HG03045 (cell line): ENCODE results near the gene ZYG11A.

Source experiments
- ATAC-seq: cut with Tn5 transposase; IDR thresholded peaks from one replicate; pipeline ENCODE4 v1.9.1; 2021; ENCODE audit warnings: mild to moderate bottlenecking, moderate library complexity; ENCODE audit not compliant: unreplicated experiment

The ZYG11A gene

GRCh38 chr1:52917156-52917555 lies 74.6 kb downstream of the ZYG11A start:
- no peak for ATAC-seq

GRCh38 chr1:52917581-52917980 lies 75.0 kb downstream of the ZYG11A start:
- ATAC-seq = no peak

DNA sequence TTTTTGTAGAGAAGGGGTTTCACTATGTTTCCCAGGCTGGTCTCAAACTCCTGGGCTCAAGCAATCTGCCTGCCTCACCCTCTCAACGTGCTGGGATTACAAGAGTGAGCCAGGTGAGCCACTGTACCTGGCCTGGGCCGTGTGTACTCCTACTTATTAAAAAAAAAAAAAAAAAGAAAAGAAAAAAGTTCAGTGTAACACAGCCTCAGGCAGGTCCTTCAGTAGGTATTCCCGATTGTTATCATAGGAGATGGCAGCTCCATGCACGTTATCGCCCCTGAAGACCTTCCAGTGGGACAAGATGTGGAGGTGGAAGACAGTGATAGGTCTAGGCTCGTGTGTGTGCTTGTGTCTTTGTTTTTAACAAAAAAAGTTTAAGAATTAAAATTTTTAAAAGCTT lies 75.6 kb downstream of the ZYG11A start:
- ATAC-seq = no peak

DNA sequence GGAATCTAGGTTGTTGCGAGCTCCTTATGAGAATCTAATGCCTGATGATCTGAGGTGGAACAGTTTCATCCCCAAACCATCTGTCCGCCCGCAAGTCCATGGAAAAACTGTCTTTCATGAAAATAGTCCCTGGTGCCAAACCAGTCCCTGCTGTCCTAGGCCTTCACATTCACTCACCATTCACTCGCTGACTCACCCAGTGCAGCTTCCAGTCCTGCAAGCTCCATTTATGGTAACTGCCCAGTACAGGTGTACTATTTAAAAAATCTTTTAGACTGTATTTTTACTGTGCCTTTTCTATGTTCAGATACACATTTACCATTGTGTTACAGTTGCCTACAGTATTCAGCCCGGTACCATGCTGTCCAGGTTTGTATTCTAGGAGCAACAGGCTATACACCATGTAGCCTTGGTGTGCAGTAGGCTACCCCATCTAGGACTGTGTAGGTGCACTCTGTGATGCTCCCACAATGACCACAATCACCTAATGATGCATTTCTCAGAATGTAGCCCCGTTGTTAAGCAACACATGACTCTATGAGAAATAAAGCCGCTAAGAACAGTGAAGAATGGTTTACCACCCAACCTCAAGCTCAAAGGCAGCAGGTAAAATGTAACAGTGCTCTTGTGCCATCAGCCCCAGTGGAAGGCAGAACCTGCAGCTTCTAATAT lies 76.6 kb downstream of the ZYG11A start:
- ATAC-seq = no peak

DNA sequence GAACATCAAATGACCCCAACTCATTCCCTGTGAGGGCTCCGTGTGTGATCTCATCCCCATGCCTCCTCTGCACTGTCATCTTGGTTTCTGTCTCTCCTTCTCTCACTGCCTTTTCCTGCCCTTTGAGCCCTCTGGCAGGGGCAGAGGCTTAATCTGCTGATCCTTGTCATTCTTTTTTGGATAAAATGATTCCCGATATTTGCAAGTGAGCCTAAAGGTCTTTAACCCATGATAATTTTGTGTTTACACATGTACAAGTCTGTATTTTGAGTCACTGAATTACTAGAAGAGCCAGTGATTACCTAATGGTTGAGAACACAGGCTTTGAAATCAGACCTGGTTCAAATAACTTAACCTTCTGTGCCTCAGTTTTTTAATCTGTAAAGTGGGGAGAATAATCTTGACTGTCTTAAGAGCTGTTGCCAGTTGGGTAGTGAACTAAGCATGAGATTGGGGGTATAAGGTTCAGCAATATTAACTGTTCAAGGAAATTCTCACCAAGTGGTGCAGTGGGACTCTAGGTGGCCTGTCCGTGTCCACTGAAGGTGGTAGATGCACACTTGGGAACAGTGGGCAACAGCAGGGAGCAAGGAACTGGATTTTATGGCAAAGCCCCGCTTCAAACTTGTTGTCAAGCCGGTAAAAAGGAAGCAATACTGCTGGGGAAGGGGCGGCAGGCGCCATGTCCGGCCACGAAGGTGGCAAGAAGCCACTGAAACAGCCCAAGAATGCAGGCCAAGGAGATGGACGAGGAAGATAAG lies 77.3 kb downstream of the ZYG11A start:
- no peak for ATAC-seq

GRCh38 chr1:52920791-52921291 lies 78.3 kb downstream of the ZYG11A start:
- no peak for ATAC-seq

GRCh38 chr1:52925571-52926005 lies 83.0 kb downstream of the ZYG11A start:
- no peak for ATAC-seq

GRCh38 chr1:52926864-52927211 lies 84.3 kb downstream of the ZYG11A start:
- no peak for ATAC-seq

GRCh38 chr1:52927212-52928014 lies 84.9 kb downstream of the ZYG11A start, which contains the start of gene SCP2:
Gene SCP2 (plus strand): TSS chr1:52927276. CDS start chr1:52927397, 121 bp downstream.
- ATAC-seq = peak; percentile 74

DNA sequence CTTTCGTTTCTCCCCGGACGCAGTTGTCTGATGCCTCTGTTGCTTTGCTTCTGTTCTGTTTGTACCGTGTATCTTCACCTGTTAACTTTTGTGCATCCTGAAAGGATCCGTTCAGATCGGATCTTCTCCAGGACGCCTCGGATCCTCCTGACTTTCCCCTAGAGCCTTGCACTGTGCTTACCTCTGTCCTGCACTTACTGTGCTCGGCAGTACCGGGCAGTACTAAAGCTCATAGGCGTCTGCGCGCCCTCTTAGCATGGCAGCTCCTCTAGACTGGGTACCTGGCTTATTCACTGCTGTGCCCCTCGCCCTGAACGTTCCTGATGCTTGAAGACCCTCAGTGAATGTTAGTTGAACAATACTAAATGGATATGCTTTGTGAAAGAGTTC lies 85.5 kb downstream of the ZYG11A start:
- no peak for ATAC-seq

DNA sequence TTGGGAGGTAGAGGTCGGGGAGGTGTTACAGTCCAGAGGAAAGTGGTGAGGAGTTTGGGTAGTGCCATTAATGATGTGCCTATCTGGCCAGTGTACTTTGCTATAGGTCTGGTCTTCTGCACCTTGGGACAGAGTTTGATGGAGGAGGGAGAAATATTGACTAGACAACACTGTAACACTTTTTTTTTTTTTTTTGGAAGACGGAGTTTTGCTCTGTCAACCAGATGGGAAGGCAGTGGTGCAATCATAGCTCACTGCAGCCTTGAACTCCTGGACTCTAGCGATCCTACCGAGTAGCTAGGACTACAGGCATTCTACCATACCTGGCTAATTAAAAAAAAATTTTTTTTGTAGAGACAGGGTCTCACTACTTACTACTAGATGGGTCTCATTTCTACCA lies 86.5 kb downstream of the ZYG11A start:
- no peak for ATAC-seq

DNA sequence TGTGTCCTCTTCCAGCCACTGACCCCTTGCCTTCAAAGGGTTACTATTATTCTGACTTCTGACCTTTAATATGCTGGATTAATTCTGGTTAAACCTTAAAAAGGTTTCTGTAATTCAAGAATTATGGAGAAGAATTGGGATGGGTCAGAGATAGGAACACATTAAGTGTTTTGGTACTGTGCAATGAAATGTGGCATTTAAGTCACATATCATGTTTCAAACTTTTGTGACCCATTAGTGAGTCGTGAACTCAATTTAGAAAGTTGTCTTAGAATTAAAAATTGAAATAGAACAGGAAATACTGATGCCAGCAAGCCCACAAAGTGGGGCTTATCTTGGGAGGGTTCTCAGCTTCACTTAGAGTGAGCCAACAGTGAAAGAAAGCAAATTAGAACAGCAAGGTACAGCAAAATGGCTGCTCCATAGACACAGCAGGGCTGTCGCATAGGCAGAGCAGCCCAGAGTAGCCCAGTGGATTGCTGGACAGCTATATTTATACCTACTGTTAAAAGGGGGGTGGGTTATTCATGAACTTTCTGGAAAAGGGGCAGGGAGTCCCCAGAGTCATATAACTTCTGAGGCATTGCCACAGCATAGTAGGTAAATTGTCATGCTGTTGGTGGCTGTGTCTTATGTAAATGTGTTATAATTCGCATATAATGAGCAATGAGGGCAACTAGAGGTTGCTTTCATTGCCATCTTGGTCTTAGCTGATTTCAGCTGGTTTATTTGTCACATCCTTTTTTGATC lies 95.0 kb downstream of the ZYG11A start:
- no peak for ATAC-seq

- no peak for ATAC-seq
Measured at GRCh38 chr1:52938183-52938451, 95.6 kb downstream of the ZYG11A start.

- no peak for ATAC-seq
Measured at GRCh38 chr1:52943876-52944416, 101.4 kb downstream of the ZYG11A start.

DNA sequence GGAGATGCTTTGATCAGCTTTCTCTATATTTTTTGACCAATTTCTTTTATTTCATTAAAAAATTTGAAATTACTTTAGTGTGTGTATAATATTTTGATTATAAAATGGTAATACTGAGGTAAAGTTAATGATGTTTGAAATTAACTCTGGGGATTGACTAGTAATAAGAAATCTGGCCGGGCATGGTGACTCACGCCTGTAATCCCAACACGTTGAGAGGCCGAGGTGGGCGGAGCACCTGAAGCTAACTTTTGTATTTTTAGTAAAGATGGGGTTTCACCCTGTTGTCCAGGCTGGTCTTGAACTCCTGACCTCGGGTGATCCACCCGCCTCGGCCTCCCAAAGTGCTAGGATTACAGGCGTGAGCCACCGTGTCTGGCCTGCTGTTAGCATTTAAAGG lies 102.0 kb downstream of the ZYG11A start:
- ATAC-seq = no peak
